Erythroblast (primary cell): ENCODE results near the gene CPT1A.

ENCODE experiments used
- DNase-seq, 2 experiments: peaks; one replicate each; lab custom pipeline; 2025; lab: John Stamatoyannopoulos, UW
- GATA1 ChIP-seq: IDR thresholded peaks from 2 replicates; pipeline ENCODE4 v1.6.1; 2011; ENCODE audit warnings: low read depth, mild to moderate bottlenecking, control low read depth, low read length, moderate library complexity
- POLR2A ChIP-seq: IDR thresholded peaks from 2 replicates; pipeline ENCODE4 v1.6.1; 2011; ENCODE audit warnings: mild to moderate bottlenecking, low read length

Gene CPT1A

GRCh38 chr11:68776442-68777235 lies 65.1 kb downstream of the CPT1A start:
- TF ChIP-seq POLR2A (no peak), GATA1 (no peak)
- no peak for DNase-seq

GRCh38 chr11:68775951-68776388 lies 65.7 kb downstream of the CPT1A start:
- TF ChIP-seq POLR2A (no peak), GATA1 (no peak)
- no peak for DNase-seq

GRCh38 chr11:68774194-68774585 lies 67.5 kb downstream of the CPT1A start:
- DNase-seq = no peak
- no peak for TF ChIP-seq GATA1
- TF ChIP-seq POLR2A = no peak

GRCh38 chr11:68773521-68774193 lies 68.1 kb downstream of the CPT1A start:
- no peak for DNase-seq
- TF ChIP-seq GATA1 = no peak
- no peak for TF ChIP-seq POLR2A

- no peak for DNase-seq
- TF ChIP-seq GATA1 (no peak), POLR2A (no peak)
Observed at GRCh38 chr11:68772936-68773335, 68.8 kb downstream of the CPT1A start.

GRCh38 chr11:68770781-68771180 lies 70.9 kb downstream of the CPT1A start:
- no peak for TF ChIP-seq POLR2A
- TF ChIP-seq GATA1 = no peak
- DNase-seq = no peak

GRCh38 chr11:68767672-68768071 lies 74.0 kb downstream of the CPT1A start:
- DNase-seq = no peak
- TF ChIP-seq POLR2A (no peak), GATA1 (no peak)

GRCh38 chr11:68766786-68767185 lies 74.9 kb downstream of the CPT1A start:
- no peak for DNase-seq
- TF ChIP-seq POLR2A = no peak
- TF ChIP-seq GATA1 = no peak

GRCh38 chr11:68764746-68765145 lies 77.0 kb downstream of the CPT1A start:
- DNase-seq = no peak
- TF ChIP-seq GATA1 (no peak), POLR2A (no peak)

GRCh38 chr11:68763926-68764657 lies 77.6 kb downstream of the CPT1A start:
- no peak for TF ChIP-seq GATA1
- DNase-seq = no peak

GRCh38 chr11:68763181-68763721 lies 78.5 kb downstream of the CPT1A start:
- DNase-seq = no peak

GRCh38 chr11:68762481-68762880 lies 79.2 kb downstream of the CPT1A start:
- DNase-seq = no peak
- TF ChIP-seq GATA1 (no peak), POLR2A (no peak)

More at GRCh38 chr11:68763181-68763721, 78.5 kb downstream of the CPT1A start:
- TF ChIP-seq POLR2A = no peak
- no peak for TF ChIP-seq GATA1

- TF ChIP-seq GATA1 (no peak), POLR2A (no peak)
- DNase-seq = no peak
Observed at GRCh38 chr11:68761801-68762200, 79.9 kb downstream of the CPT1A start.
